H1 (cell line): ENCODE data around the gene POLR3GL. TPM values are rescaled to one million over a fixed set of nuclear protein-coding genes. Genes with fewer than 3 reads are reported as not detected.

Experiments
- CTCF ChIA-PET: fragments of 300-600 bp; sonication (Branson Sonifier 250); formaldehyde crosslinking; loops from one replicate; lab custom pipeline; 2021; ENCODE audit not compliant: partially characterized antibody; lab: Charles Lee
- POLR2A ChIA-PET: fragments of 300-600 bp; sonication (Branson Sonifier 250); formaldehyde crosslinking; loops from one replicate; lab custom pipeline; 2021; ENCODE audit warnings: inconsistent platforms; ENCODE audit not compliant: partially characterized antibody; lab: Charles Lee
- DNase-seq, 2 experiments: peaks; one replicate each; pipeline versions ENCODE4 v3.0.0 to v3.0.0-alpha.2; 2010 to 2022; ENCODE audit warnings: low spot score in 2 of 2, low read depth in 1 of 2, mixed read lengths in 1 of 2
- FAIRE-seq: peaks from 2 replicates; lab custom pipeline; 2011; peaks lifted over from hg19 to GRCh38; lab: Jason Lieb, UNC
- H2AFZ ChIP-seq: 2 replicates; pipeline ENCODE4 v1.8.1; 2012; ENCODE audit warnings: low read length, inconsistent platforms
- H2AK5ac ChIP-seq: 2 replicates; pipeline ENCODE4 v1.6.1; 2013; ENCODE audit warnings: low read depth, low read length
- H2BK120ac ChIP-seq: replicated peaks from 2 replicates; pipeline ENCODE3; 2013; ENCODE audit warnings: low read depth, low read length, inconsistent platforms
- H2BK12ac ChIP-seq: 2 replicates; pipeline ENCODE4 v1.6.1; 2013; ENCODE audit warnings: low read depth, low read length
- H2BK15ac ChIP-seq: 2 replicates; pipeline ENCODE4 v1.6.1; 2013; ENCODE audit warnings: low read length
- H2BK20ac ChIP-seq: 2 replicates; pipeline ENCODE4 v1.6.1; 2013; ENCODE audit warnings: low read length
- H2BK5ac ChIP-seq: 2 replicates; pipeline ENCODE4 v1.6.1; 2013; ENCODE audit warnings: low read depth, low read length
- H3K14ac ChIP-seq: 2 replicates; pipeline ENCODE4 v1.6.1; 2013; ENCODE audit warnings: inconsistent platforms; ENCODE audit not compliant: insufficient read length
- H3K18ac ChIP-seq: 2 replicates; pipeline ENCODE4 v1.6.1; 2013; ENCODE audit warnings: low read length; ENCODE audit errors: extremely low read depth
- H3K23ac ChIP-seq: 2 replicates; pipeline ENCODE4 v1.6.1; 2013; ENCODE audit warnings: inconsistent platforms; ENCODE audit not compliant: insufficient read length
- H3K23me2 ChIP-seq: 2 replicates; pipeline ENCODE4 v1.6.1; 2013; ENCODE audit warnings: low read depth, low read length
- H3K27ac ChIP-seq: 2 replicates; pipeline ENCODE4 v1.6.1; 2011; ENCODE audit warnings: low read depth, low read length, inconsistent platforms
- H3K27me3 ChIP-seq, 4 experiments: replicated peaks in 1 of 4; 1 replicate in 1 of 4; 2 replicates in 3 of 4; pipeline versions ENCODE4 v1.6.1 to v1.8.1; 2011 to 2013; ENCODE audit warnings: low read length in 3 of 4, mild to moderate bottlenecking in 3 of 4, inconsistent platforms in 2 of 4, mixed read lengths in 2 of 4, moderate library complexity in 1 of 4; ENCODE audit not compliant: control insufficient read depth in 3 of 4, insufficient read depth in 3 of 4; ENCODE audit errors: extremely low read depth in 1 of 4
- H3K36me3 ChIP-seq, 4 experiments: 2 replicates each; pipeline versions ENCODE4 v1.6.1 to v1.8.1; 2011 to 2013; ENCODE audit warnings: mild to moderate bottlenecking in 4 of 4, low read length in 3 of 4, moderate library complexity in 2 of 4, control low read depth in 1 of 4, inconsistent platforms in 1 of 4; ENCODE audit not compliant: insufficient read depth in 4 of 4, control insufficient read depth in 2 of 4
- H3K4ac ChIP-seq: replicated peaks from 2 replicates; pipeline ENCODE3; 2013; ENCODE audit warnings: low read length, low read depth, mixed read lengths, inconsistent platforms; ENCODE audit not compliant: insufficient read length
- H3K4me1 ChIP-seq, 4 experiments: replicated peaks in 1 of 4; 1 replicate in 1 of 4; 2 replicates in 3 of 4; pipeline versions ENCODE4 v1.6.1 to v1.8.1; 2011 to 2013; ENCODE audit warnings: low read length in 3 of 4, inconsistent platforms in 2 of 4, mixed read lengths in 1 of 4; ENCODE audit not compliant: insufficient read depth in 4 of 4, control insufficient read depth in 3 of 4
- H3K4me2 ChIP-seq, 2 experiments: 2 replicates each; pipeline versions ENCODE4 v1.6.1 to v1.8.1; 2011 to 2013; ENCODE audit warnings: low read depth in 2 of 2, low read length in 2 of 2, control low read depth in 1 of 2, inconsistent platforms in 1 of 2, mild to moderate bottlenecking in 1 of 2; ENCODE audit not compliant: insufficient read depth in 1 of 2
- H3K4me3 ChIP-seq, 4 experiments: fragments of 200-600, 300-600 bp in 1 of 4; sonication (generic), shearing (Covaris generic), sonication (Bioruptor Twin) in 1 of 4; 2 replicates each; pipeline versions ENCODE4 v1.5.1 to v1.8.1; 2011 to 2016; ENCODE audit warnings: low read length in 4 of 4, low read depth in 3 of 4, control low read depth in 2 of 4, inconsistent platforms in 2 of 4, mild to moderate bottlenecking in 2 of 4, mixed read lengths in 1 of 4, moderate library complexity in 1 of 4; ENCODE audit not compliant: insufficient read depth in 2 of 4; ENCODE audit errors: extremely low read depth in 1 of 4
- H3K56ac ChIP-seq: replicated peaks from 2 replicates; pipeline ENCODE3; 2013; ENCODE audit warnings: low read depth, mild to moderate bottlenecking, mixed read lengths, low read length, inconsistent platforms; ENCODE audit not compliant: insufficient read length
- H3K79me1 ChIP-seq: 2 replicates; pipeline ENCODE4 v1.6.1; 2013; ENCODE audit warnings: low read depth, low read length, control low read depth
- H3K79me2 ChIP-seq, 2 experiments: 2 replicates each; pipeline versions ENCODE4 v1.6.1 to v1.8.1; 2012 to 2013; ENCODE audit warnings: low read length in 2 of 2, mild to moderate bottlenecking in 2 of 2, inconsistent platforms in 1 of 2; ENCODE audit not compliant: insufficient read depth in 2 of 2, control insufficient read depth in 1 of 2
- H3K9ac ChIP-seq, 4 experiments: replicated peaks in 1 of 4; 1 replicate in 1 of 4; 2 replicates in 3 of 4; pipeline versions ENCODE4 v1.6.1 to v1.8.1; 2011 to 2013; ENCODE audit warnings: low read depth in 3 of 4, low read length in 3 of 4, control low read depth in 2 of 4, mild to moderate bottlenecking in 2 of 4, moderate library complexity in 2 of 4, inconsistent platforms in 1 of 4; ENCODE audit errors: extremely low read depth in 1 of 4
- H3K9me3 ChIP-seq, 2 experiments: 2 replicates each; pipeline versions ENCODE4 v1.6.1 to v1.8.1; 2012 to 2013; ENCODE audit warnings: mild to moderate bottlenecking in 2 of 2, moderate library complexity in 2 of 2, control low read depth in 1 of 2, inconsistent platforms in 1 of 2, low read depth in 1 of 2, low read length in 1 of 2, mixed read lengths in 1 of 2; ENCODE audit not compliant: insufficient read depth in 2 of 2
- H4K20me1 ChIP-seq, 2 experiments: replicated peaks in 1 of 2; 2 replicates each; pipeline versions ENCODE3 to v1.8.1; 2011 to 2013; ENCODE audit warnings: inconsistent platforms in 2 of 2, low read length in 2 of 2, mild to moderate bottlenecking in 1 of 2; ENCODE audit not compliant: insufficient read depth in 2 of 2, control insufficient read depth in 1 of 2
- H4K5ac ChIP-seq: 2 replicates; pipeline ENCODE4 v1.6.1; 2013; ENCODE audit warnings: low read length, low read depth, mixed read lengths, inconsistent platforms; ENCODE audit not compliant: insufficient read length
- H4K8ac ChIP-seq: 2 replicates; pipeline ENCODE4 v1.8.0; 2013; ENCODE audit warnings: mild to moderate bottlenecking, moderate library complexity, low read length, inconsistent platforms; ENCODE audit not compliant: insufficient read depth; ENCODE audit errors: extremely low read depth
- H4K91ac ChIP-seq: replicated peaks from 2 replicates; pipeline ENCODE3; 2013; ENCODE audit warnings: low read length, mixed read lengths, inconsistent platforms; ENCODE audit not compliant: insufficient read length
- ASH2L ChIP-seq: fragments of 200-600, 300-600 bp; sonication (generic); IDR thresholded peaks from one replicate; pipeline ENCODE4 v1.7.1; 2017; ENCODE audit warnings: low read length
- MAFK ChIP-seq: IDR thresholded peaks from 2 replicates; pipeline ENCODE4 v1.6.1; 2012; ENCODE audit warnings: low read depth, mild to moderate bottlenecking, improper control_type of control experiment, low read length
- PHF8 ChIP-seq: fragments of 200-600 bp; sonication (generic); conservative IDR thresholded peaks from 2 replicates; pipeline ENCODE4 v1.7.1; 2012; ENCODE audit warnings: low read depth, mild to moderate bottlenecking, inconsistent platforms, low read length, moderate library complexity
- POLR2A ChIP-seq, 2 experiments: IDR thresholded peaks; 1 replicate in 1 of 2; 2 replicates in 1 of 2; pipeline ENCODE4 v1.6.1; 2011; ENCODE audit warnings: low read depth in 2 of 2, low read length in 2 of 2, mild to moderate bottlenecking in 2 of 2; ENCODE audit errors: control extremely low read depth in 1 of 2
- SIN3A ChIP-seq, 2 experiments: IDR thresholded peaks in 1 of 2; conservative IDR thresholded peaks in 1 of 2; 2 replicates each; pipeline ENCODE4 v1.6.1; 2011 to 2012; ENCODE audit warnings: low read length in 2 of 2, improper control_type of control experiment in 1 of 2, low read depth in 1 of 2, mild to moderate bottlenecking in 1 of 2
- SIX5 ChIP-seq: IDR thresholded peaks from 2 replicates; pipeline ENCODE4 v1.6.1; 2011; ENCODE audit warnings: mild to moderate bottlenecking, low read depth, low read length
- SP2 ChIP-seq: IDR thresholded peaks from 2 replicates; pipeline ENCODE4 v1.6.1; 2012; ENCODE audit warnings: mild to moderate bottlenecking, low read length, inconsistent platforms
- SRF ChIP-seq: IDR thresholded peaks from 2 replicates; pipeline ENCODE4 v1.6.1; 2011; ENCODE audit warnings: mild to moderate bottlenecking, low read depth, low read length, moderate library complexity
- TAF7 ChIP-seq: optimal IDR thresholded peaks from 2 replicates; pipeline ENCODE3; 2011; ENCODE audit warnings: low read depth, mild to moderate bottlenecking, inconsistent platforms, low read length, moderate library complexity, borderline replicate concordance
- TEAD4 ChIP-seq: IDR thresholded peaks from 2 replicates; pipeline ENCODE4 v1.6.1; 2012; ENCODE audit warnings: low read depth, low read length, inconsistent platforms, mixed read lengths
- WGBS, 2 experiments: shearing (Covaris generic) in 1 of 2; methylation state at CpG; one replicate each; pipeline versions ENCODE4 v1.1.6 to v1.1.7; 2013 to 2015; ENCODE audit warnings: low lambda C conversion rate in 2 of 2, mixed read lengths in 2 of 2, inconsistent platforms in 1 of 2, low coverage in 1 of 2, missing lambda C conversion rate in 1 of 2; ENCODE audit not compliant: insufficient replicate concordance in 2 of 2, insufficient coverage in 1 of 2, insufficient read length in 1 of 2; ENCODE audit errors: extremely low coverage in 1 of 2, missing lambda C conversion rate in 1 of 2; 5-methylcytosine and 5-hydroxymethylcytosine counted together
- polyA plus RNA-seq, 7 experiments: library from polyadenylated mRNA; depleted of rRNA in 3 of 7; stranded (reverse) in 5 of 7; unstranded in 2 of 7; fragments of >200 nt in 5 of 7; fragments of 200-250 nt in 2 of 7; gene quantifications; 1 replicate in 5 of 7; 2 replicates in 1 of 7; 4 replicates in 1 of 7; pipeline versions ENCODE4 v1.2.1 to v1.2.3, GENCODE V29; 2011 to 2013; ENCODE audit warnings: missing spikeins in 2 of 7, mixed read lengths in 2 of 7
- total RNA-seq: library from RNA; stranded (reverse); fragmentation: NEBNext Ultra II Directional; extraction: Animal tissue kit (Norgen Biotek cat#: 25700); gene quantifications from 2 replicates; pipeline ENCODE4 v1.2.1, GENCODE V29; 2021

Gene POLR3GL
- total and polyA plus RNA-seq, 2 of the 8 experiments (the other 6 are each of a cell fraction or from before 2014, with no cell fraction given): 3.1 to 3.9 TPM

GRCh38 chr1:145978854-145979745 lies 14.6 kb downstream of the POLR3GL start:
- peak overlapping the region; percentile 65 for H2BK120ac ChIP-seq
- CTCF ChIA-PET: interaction anchor here (0.6 to 8.7 kb wide), 17 partner anchors 10 to 270 kb away, joined by 3 to 152 read pairs (median 6); partner anchors contain the start of genes ANKRD34A, HJV, NUDT17 and PIAS3
- peak overlapping the region; percentile 1 to 41 (median 13); a peak in 5 of 8 replicates for H3K4me3 ChIP-seq
- H3K36me3 ChIP-seq: no peaks in the 10 kb centered on the region
- H3K23me2 ChIP-seq: peaks cover 3% of the 10 kb centered on the region; the same call in 1 of the 2 replicates
- H4K5ac ChIP-seq: peak overlapping the region; percentile 46
- no peaks in the 10 kb centered on the region for H3K9me3 ChIP-seq
- no peak overlapping the region for H4K8ac ChIP-seq
- H4K91ac ChIP-seq: peak overlapping the region; percentile 87
- H4K20me1 ChIP-seq: no peaks in the 10 kb centered on the region
- peak overlapping the region; percentile 89 for H3K27ac ChIP-seq
- no peak overlapping the region for H3K4ac ChIP-seq
- H3K27me3 ChIP-seq: no peaks in the 10 kb centered on the region
- peak; percentile 67 to 90 for DNase-seq
- POLR2A ChIA-PET: interaction anchor here (0.6 to 13.7 kb wide), 14 partner anchors 14 to 73 kb away, joined by 3 to 218 read pairs (median 4); partner anchors contain the start of genes ANKRD34A, POLR3GL, RBM8A and TXNIP
- peak overlapping the region; percentile 49; the same call in 1 of the 2 replicates for H2BK20ac ChIP-seq
- H3K9ac ChIP-seq: peak overlapping the region in 3 of 4 experiments; percentile 27 to 72 (median 68); a peak in 6 of 7 replicates
- H2BK15ac ChIP-seq: 0 out of 2 replicates have a peak overlapping the region, but pooled peaks have one; percentile 14
- H2BK5ac ChIP-seq: peak overlapping the region; percentile 95
- peak overlapping the region; percentile 62 to 72 for H3K4me2 ChIP-seq
- peak; percentile 81 for FAIRE-seq
- no peak overlapping the region for H3K23ac ChIP-seq
- no peaks in the 10 kb centered on the region for H3K79me2 ChIP-seq
- H3K14ac ChIP-seq: no peak overlapping the region
- peak overlapping the region; percentile 5; the same call in 1 of the 2 replicates for H2AFZ ChIP-seq
- peaks cover 4 to 18% (median 13%) of the 10 kb centered on the region in 4 experiments; a peak in 5 of 7 replicates for H3K4me1 ChIP-seq
- H3K56ac ChIP-seq: peak overlapping the region; percentile 1
- H3K79me1 ChIP-seq: no peaks in the 10 kb centered on the region
- WGBS, 2 experiments: 8% methylated on average over 9 of the region's 9 CpGs; no CpG with 5 or more reads in 1 of the 2 experiments
- peak overlapping the region; percentile 63 for H3K18ac ChIP-seq
- H2BK12ac ChIP-seq: peak overlapping the region; percentile 96
- peak overlapping the region; percentile 87; the same call in 1 of the 2 replicates for H2AK5ac ChIP-seq
- TF ChIP-seq ASH2L (peak; percentile 84), SRF (no peak), SIN3A (conservative IDR thresholded peaks at IDR 0.05 in 1 of 2, IDR thresholded peaks at IDR 0.05 in 1 of 2; ENCODE audit: low read depth in 1 of 2, low read length in 2 of 2) (0 out of 4 replicates have a peak, but pooled peaks of 1 of the 2 experiments have one; percentile 43), PHF8 (no peak), SIX5 (0 out of 2 replicates have a peak, but pooled peaks have one; percentile 3), TAF7 (no peak), POLR2A (IDR thresholded peaks at IDR 0.05; ENCODE audit: control extremely low read depth in 1 of 2, low read depth in 2 of 2, low read length in 2 of 2) (peak in 1 of 2 experiments; percentile 70; a peak in 2 of 3 replicates), MAFK (no peak), SP2 (no peak), TEAD4 (peak; percentile 48)
